Ishikawa (cell line): ENCODE measurements around the gene SRA1.

Experiments
- CEBPB ChIP-seq: IDR thresholded peaks from 2 replicates; pipeline ENCODE4 v1.6.1; 2012
- CREB1 ChIP-seq: IDR thresholded peaks from 2 replicates; pipeline ENCODE4 v1.6.1; 2012; ENCODE audit warnings: low read depth
- EGR1 ChIP-seq: IDR thresholded peaks from 2 replicates; pipeline ENCODE4 v1.6.1; 2012
- EP300 ChIP-seq: IDR thresholded peaks from 2 replicates; pipeline ENCODE4 v1.6.1; 2012; ENCODE audit warnings: borderline replicate concordance
- FOXM1 ChIP-seq: IDR thresholded peaks from 2 replicates; pipeline ENCODE4 v1.6.1; 2012; ENCODE audit warnings: low read depth, borderline replicate concordance
- NFIC ChIP-seq: IDR thresholded peaks from 2 replicates; pipeline ENCODE4 v1.6.1; 2012
- RAD21 ChIP-seq: IDR thresholded peaks from 2 replicates; pipeline ENCODE4 v1.6.1; 2012; ENCODE audit warnings: low read depth
- TAF1 ChIP-seq: IDR thresholded peaks from 2 replicates; pipeline ENCODE4 v1.6.1; 2012; ENCODE audit warnings: low read depth, mild to moderate bottlenecking
- TCF12 ChIP-seq: IDR thresholded peaks from 2 replicates; pipeline ENCODE4 v1.6.1; 2012; ENCODE audit warnings: low read depth
- TEAD4 ChIP-seq: IDR thresholded peaks from 2 replicates; pipeline ENCODE4 v1.6.1; 2012
- YY1 ChIP-seq: IDR thresholded peaks from 2 replicates; pipeline ENCODE4 v1.6.1; 2012; ENCODE audit warnings: low read depth
- ZBTB7A ChIP-seq: IDR thresholded peaks from 2 replicates; pipeline ENCODE4 v1.6.1; 2012; ENCODE audit warnings: low read depth
- TF ChIP-seq, protein P1 (sequence below): IDR thresholded peaks from 2 replicates; pipeline ENCODE4 v1.6.1; 2012
- TF ChIP-seq, protein P2 (sequence below): IDR thresholded peaks from 2 replicates; pipeline ENCODE4 v1.6.1; 2012; ENCODE audit warnings: low read depth, mild to moderate bottlenecking
- TF ChIP-seq, protein P3 (sequence below): IDR thresholded peaks from 2 replicates; pipeline ENCODE4 v1.6.1; 2012

SRA1 gene

DNA sequence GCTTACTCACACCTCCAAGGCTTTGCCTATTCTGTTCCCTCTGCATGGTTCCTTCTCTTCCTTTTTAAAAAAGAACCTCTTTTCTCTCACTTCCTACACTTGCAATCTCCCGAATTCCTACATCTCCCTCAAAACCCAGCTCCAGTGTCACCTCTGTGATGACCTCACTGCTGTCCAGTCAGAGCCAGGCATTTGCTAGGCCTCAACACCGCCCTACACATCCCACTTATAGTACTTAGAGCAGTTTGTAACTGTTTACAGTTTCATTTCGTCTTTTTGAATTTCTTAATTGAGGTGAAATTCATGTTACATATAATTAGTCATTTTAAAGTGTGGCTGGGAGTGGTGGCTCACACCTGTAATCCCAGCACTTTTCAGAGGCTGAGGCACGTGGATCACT, 44.9 kb upstream of the SRA1 start:
- TF ChIP-seq EP300: no peak
- TF ChIP-seq EGR1: no peak

DNA sequence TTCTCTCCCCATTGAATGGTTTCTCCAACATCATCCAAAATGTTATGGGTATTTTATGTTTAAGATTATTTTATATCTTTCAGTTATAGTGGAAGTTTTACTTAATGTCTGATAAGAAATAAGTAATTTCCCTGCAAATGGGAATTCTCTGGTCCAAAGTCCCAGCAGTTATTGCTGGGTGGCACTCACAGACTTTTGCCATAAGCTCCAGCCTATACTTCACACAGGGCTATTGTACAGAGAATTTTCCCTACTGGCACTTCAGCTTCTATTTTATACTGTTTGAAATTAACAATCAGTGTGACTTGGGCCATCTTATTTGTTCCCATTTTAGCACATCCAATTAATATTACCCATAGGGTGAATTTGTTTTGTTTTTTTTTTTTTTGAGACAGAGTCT, 42.8 kb upstream of the SRA1 start:
- TF ChIP-seq TCF12 (no peak), EP300 (no peak), CREB1 (no peak), YY1 (no peak), TAF1 (no peak), TEAD4 (no peak), CEBPB (no peak), RAD21 (no peak), FOXM1 (no peak), ZBTB7A (no peak), EGR1 (no peak), NFIC (no peak)
- TF ChIP-seq, protein P1, sequence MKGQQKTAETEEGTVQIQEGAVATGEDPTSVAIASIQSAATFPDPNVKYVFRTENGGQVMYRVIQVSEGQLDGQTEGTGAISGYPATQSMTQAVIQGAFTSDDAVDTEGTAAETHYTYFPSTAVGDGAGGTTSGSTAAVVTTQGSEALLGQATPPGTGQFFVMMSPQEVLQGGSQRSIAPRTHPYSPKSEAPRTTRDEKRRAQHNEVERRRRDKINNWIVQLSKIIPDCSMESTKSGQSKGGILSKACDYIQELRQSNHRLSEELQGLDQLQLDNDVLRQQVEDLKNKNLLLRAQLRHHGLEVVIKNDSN: no peak
- TF ChIP-seq, protein P2, sequence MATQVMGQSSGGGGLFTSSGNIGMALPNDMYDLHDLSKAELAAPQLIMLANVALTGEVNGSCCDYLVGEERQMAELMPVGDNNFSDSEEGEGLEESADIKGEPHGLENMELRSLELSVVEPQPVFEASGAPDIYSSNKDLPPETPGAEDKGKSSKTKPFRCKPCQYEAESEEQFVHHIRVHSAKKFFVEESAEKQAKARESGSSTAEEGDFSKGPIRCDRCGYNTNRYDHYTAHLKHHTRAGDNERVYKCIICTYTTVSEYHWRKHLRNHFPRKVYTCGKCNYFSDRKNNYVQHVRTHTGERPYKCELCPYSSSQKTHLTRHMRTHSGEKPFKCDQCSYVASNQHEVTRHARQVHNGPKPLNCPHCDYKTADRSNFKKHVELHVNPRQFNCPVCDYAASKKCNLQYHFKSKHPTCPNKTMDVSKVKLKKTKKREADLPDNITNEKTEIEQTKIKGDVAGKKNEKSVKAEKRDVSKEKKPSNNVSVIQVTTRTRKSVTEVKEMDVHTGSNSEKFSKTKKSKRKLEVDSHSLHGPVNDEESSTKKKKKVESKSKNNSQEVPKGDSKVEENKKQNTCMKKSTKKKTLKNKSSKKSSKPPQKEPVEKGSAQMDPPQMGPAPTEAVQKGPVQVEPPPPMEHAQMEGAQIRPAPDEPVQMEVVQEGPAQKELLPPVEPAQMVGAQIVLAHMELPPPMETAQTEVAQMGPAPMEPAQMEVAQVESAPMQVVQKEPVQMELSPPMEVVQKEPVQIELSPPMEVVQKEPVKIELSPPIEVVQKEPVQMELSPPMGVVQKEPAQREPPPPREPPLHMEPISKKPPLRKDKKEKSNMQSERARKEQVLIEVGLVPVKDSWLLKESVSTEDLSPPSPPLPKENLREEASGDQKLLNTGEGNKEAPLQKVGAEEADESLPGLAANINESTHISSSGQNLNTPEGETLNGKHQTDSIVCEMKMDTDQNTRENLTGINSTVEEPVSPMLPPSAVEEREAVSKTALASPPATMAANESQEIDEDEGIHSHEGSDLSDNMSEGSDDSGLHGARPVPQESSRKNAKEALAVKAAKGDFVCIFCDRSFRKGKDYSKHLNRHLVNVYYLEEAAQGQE: no peak
- TF ChIP-seq, protein P3, sequence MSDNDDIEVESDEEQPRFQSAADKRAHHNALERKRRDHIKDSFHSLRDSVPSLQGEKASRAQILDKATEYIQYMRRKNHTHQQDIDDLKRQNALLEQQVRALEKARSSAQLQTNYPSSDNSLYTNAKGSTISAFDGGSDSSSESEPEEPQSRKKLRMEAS: no peak

DNA sequence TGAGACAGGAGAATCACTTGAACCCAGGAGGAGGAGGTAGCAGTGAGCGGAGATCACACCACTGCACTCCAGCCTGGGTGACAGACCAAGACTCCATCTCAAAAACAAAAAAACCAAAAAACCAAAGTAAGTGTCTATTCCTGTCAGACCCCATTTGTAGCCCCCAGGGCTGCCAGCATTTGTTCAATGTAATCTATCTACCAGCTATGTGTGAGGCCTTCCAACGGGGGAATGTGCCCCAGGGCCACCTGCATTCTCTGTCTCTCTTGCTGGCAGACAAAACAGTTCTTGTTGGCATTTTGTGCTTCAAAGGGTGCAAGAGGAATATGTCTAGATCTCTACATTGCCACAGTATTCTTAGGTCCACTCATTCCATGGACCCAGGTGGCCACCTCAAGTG, 41.6 kb upstream of the SRA1 start:
- TF ChIP-seq YY1: no peak
- no peak for TF ChIP-seq CEBPB
- no peak for TF ChIP-seq NFIC
- TF ChIP-seq EGR1: no peak

DNA sequence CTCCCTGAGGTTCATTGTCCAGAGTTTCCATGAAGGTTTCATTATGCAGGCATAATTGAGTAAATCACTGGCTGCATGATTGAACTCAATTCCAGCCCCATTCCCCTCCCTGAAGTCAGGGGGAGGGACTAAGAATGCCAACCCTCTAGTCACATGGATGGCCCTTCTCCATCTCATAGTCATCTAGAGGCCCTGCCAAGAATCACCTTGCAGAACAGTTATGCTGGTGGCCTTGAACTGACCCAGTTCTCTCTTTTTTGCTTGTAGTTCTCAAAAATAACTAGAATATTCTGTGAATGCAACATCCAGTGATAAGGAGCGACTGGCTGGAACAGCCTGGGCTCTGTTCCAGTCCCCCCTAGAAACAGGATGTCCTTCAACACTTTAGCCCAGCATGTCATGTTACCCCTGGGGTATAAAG, 39.1 kb upstream of the SRA1 start:
- TF ChIP-seq ZBTB7A: no peak
- TF ChIP-seq CEBPB: no peak
- no peak for TF ChIP-seq FOXM1
- no peak for TF ChIP-seq TCF12
- TF ChIP-seq, protein P2: no peak
- TF ChIP-seq, protein P3: no peak
- TF ChIP-seq TEAD4: no peak
- no peak for TF ChIP-seq YY1
- TF ChIP-seq, protein P1: peak; percentile 52; the same call in 1 of the 2 replicates
- 0 out of 2 replicates have a peak, but pooled peaks have one; percentile 26 for TF ChIP-seq NFIC

DNA sequence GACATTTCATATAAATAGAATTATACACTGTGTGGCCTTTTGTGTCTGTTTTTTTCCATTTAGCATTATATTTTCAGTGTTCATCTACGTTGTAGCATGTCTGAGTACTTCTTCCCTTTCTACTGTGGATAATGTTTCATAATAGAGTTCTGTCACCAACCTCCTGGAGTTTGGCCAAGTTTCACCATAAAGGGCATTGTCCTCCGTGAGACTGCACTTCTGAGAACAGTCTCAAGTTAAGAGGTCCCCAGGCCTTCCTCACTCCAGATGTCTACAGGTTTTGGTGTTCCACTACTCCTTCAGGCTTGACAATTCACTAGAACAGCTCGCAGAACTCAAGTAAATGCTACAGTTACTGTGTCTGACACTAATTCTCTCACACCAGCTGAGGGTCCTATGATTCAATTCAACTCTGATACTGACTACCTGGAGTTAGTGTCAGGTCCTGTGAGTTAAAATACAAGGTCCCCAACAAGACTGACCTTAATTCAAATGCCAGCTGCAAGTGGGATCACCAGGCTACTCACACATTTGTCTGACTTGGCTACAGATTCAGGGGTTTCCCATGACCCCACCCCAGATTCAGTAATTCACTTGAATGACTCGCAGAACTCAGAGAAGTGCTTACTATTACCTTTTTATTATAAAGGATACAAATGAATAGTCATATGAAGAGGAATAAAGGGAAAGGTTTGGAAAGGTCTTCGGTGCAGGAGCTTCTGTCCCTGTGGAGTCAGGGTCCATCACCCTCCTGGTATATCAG, 38.4 kb upstream of the SRA1 start:
- TF ChIP-seq EP300: no peak
- TF ChIP-seq RAD21: no peak
- no peak for TF ChIP-seq FOXM1
- no peak for TF ChIP-seq TCF12
- TF ChIP-seq TEAD4: no peak
- no peak for TF ChIP-seq EGR1
- TF ChIP-seq, protein P3: no peak
- TF ChIP-seq CREB1: no peak
- TF ChIP-seq NFIC: peak; percentile 79
- 0 out of 2 replicates have a peak, but pooled peaks have one; percentile 42 for TF ChIP-seq CEBPB
- 0 out of 2 replicates have a peak, but pooled peaks have one; percentile 18 for TF ChIP-seq ZBTB7A
- TF ChIP-seq TAF1: no peak
- TF ChIP-seq, protein P2: no peak
- TF ChIP-seq YY1: no peak
- TF ChIP-seq, protein P1: no peak
